Panc1 (cell line): ENCODE results near the gene ASAP2. TPM values are rescaled to one million over a fixed set of nuclear protein-coding genes. Genes with fewer than 3 reads are reported as not detected.

ENCODE experiments used
- ATAC-seq: fragments of 200-7000 bp; cut with Tn5 transposase; 2 replicates; pipeline ENCODE4 v1.9.1; 2020; ENCODE audit warnings: mild to moderate bottlenecking, moderate library complexity
- BruUV-seq: library from RNA; stranded (reverse); fragments of 400-500 nt; replicated peaks from 2 replicates; lab custom pipeline; 2021; lab: Mats Ljungman, UMichigan
- CTCF ChIA-PET: fragments of 300-600 bp; sonication (Branson Sonifier 250); formaldehyde crosslinking; loops from one replicate; lab custom pipeline; 2022; ENCODE audit warnings: antibody characterized with exemption; lab: Charles Lee
- POLR2A ChIA-PET: fragments of 300-600 bp; sonication (Branson Sonifier 250); formaldehyde crosslinking; loops from one replicate; lab custom pipeline; 2022; ENCODE audit warnings: antibody characterized with exemption; lab: Charles Lee
- DNase-seq: peaks from one replicate; pipeline ENCODE4 v3.0.0-alpha.2; 2010; ENCODE audit warnings: low read depth, low spot score
- H3K27ac ChIP-seq: 2 replicates; pipeline ENCODE4 v1.5.1; 2011; ENCODE audit warnings: mild to moderate bottlenecking, low read length, inconsistent platforms
- H3K27me3 ChIP-seq: fragments of 200-500 bp; sonication (Bioruptor generic); 2 replicates; pipeline ENCODE4 v1.6.0; 2014; ENCODE audit warnings: low read length, inconsistent platforms; ENCODE audit not compliant: control insufficient read depth, insufficient read depth
- H3K36me3 ChIP-seq: fragments of 200-500 bp; sonication (Bioruptor generic); 2 replicates; pipeline ENCODE4 v1.5.1; 2014; ENCODE audit warnings: inconsistent platforms, mild to moderate bottlenecking, low read length, moderate library complexity; ENCODE audit not compliant: control insufficient read depth, insufficient read depth
- H3K4me1 ChIP-seq: 2 replicates; pipeline ENCODE4 v1.5.1; 2011; ENCODE audit warnings: inconsistent platforms, mild to moderate bottlenecking, low read length, moderate library complexity; ENCODE audit not compliant: control insufficient read depth, insufficient read depth
- H3K4me3 ChIP-seq, 2 experiments: 2 replicates each; pipeline ENCODE4 v1.5.1; 2011 to 2012; ENCODE audit warnings: low read depth in 2 of 2, low read length in 2 of 2, mild to moderate bottlenecking in 2 of 2, inconsistent platforms in 1 of 2, moderate library complexity in 1 of 2
- H3K9me3 ChIP-seq: fragments of 200-500 bp; sonication (Bioruptor generic); 2 replicates; pipeline ENCODE4 v1.5.1; 2014; ENCODE audit warnings: low read depth, mild to moderate bottlenecking, inconsistent platforms, low read length, moderate library complexity; ENCODE audit not compliant: control insufficient read depth, insufficient read depth
- CTCF ChIP-seq: fragments of 450-650 bp; IDR thresholded peaks from 2 replicates; pipeline ENCODE4 v1.5.1; 2017; ENCODE audit warnings: mild to moderate bottlenecking
- POLR2AphosphoS5 ChIP-seq: IDR thresholded peaks from 2 replicates; pipeline ENCODE4 v1.6.1; 2012; ENCODE audit warnings: mild to moderate bottlenecking, low read depth, low read length, moderate library complexity
- REST ChIP-seq, 2 experiments: IDR thresholded peaks; 2 replicates each; pipeline ENCODE4 v1.6.1; 2011 to 2012; ENCODE audit warnings: low read depth in 2 of 2, control low read depth in 1 of 2, low read length in 1 of 2, mild to moderate bottlenecking in 1 of 2, moderate library complexity in 1 of 2; ENCODE audit not compliant: insufficient read depth in 1 of 2
- SIN3A ChIP-seq: IDR thresholded peaks from 2 replicates; pipeline ENCODE4 v1.6.1; 2012; ENCODE audit warnings: low read depth, mild to moderate bottlenecking, low read length, moderate library complexity, borderline replicate concordance; ENCODE audit not compliant: insufficient read depth
- TCF7L2 ChIP-seq: IDR thresholded peaks from 2 replicates; pipeline ENCODE4 v1.6.1; 2011; ENCODE audit warnings: mild to moderate bottlenecking, low read depth, low read length, inconsistent platforms
- in situ Hi-C: cut with HindIII; loops from 2 replicates; pipeline ENCODE4 v1.10.0; 2016; ENCODE audit warnings: low sequenced_read_pairs, low pct_unique_long_range_greater_than_20kb
- intact Hi-C: fragments of 100-400 bp; cut with micrococcal nuclease; formaldehyde crosslinking; loops from one replicate; pipeline ENCODE4 v1.10.0; 2022; ENCODE audit not compliant: unreplicated experiment
- total RNA-seq: library from RNA; stranded (reverse); gene quantifications from one replicate; pipeline ENCODE4 v1.2.1, GENCODE V29; 2021; ENCODE audit not compliant: unreplicated experiment

Gene ASAP2
- total RNA-seq, 1 experiment from 2014 or later = 107 TPM

- H3K27ac ChIP-seq = no peak overlapping the region
- ATAC-seq (no peak), DNase-seq (no peak)
- no peaks in the 10 kb centered on the region for H3K9me3 ChIP-seq
- H3K4me3 ChIP-seq = no peak overlapping the region
- ChIA-PET CTCF (no interaction called here), POLR2A (no interaction called here)
- H3K4me1 ChIP-seq = peaks cover 32% of the 10 kb centered on the region
- in situ Hi-C loops = no loop called here
- BruUV-seq = no TSS peak
- peaks cover 36% of the 10 kb centered on the region for H3K36me3 ChIP-seq
- no peak for TF ChIP-seq POLR2AphosphoS5
- no peak for TF ChIP-seq SIN3A
- no peak for TF ChIP-seq TCF7L2
- no peak for TF ChIP-seq REST (IDR thresholded peaks at IDR 0.05; ENCODE audit: insufficient read depth in 1 of 2, low read depth in 2 of 2, low read length in 1 of 2)
- no peak for TF ChIP-seq CTCF
- no peaks in the 10 kb centered on the region for H3K27me3 ChIP-seq
- intact Hi-C loops = no loop called here
Observed at GRCh38 chr2:9404451-9404850, 197.8 kb downstream of the ASAP2 start.

- Histone ChIP-seq H3K27ac (no peak overlapping the region), H3K27me3 (no peaks in the 10 kb centered on the region), H3K36me3 (peaks cover 36% of the 10 kb centered on the region), H3K4me3 (no peak overlapping the region), H3K9me3 (no peaks in the 10 kb centered on the region), H3K4me1 (peaks cover 24% of the 10 kb centered on the region)
- in situ Hi-C loops (no loop called here), intact Hi-C loops (no loop called here)
- no TSS peak for BruUV-seq
- DNase-seq (no peak), ATAC-seq (no peak)
- ChIA-PET CTCF (no interaction called here), POLR2A (no interaction called here)
- TF ChIP-seq CTCF = no peak
- no peak for TF ChIP-seq TCF7L2
- no peak for TF ChIP-seq SIN3A
- TF ChIP-seq REST (IDR thresholded peaks at IDR 0.05; ENCODE audit: insufficient read depth in 1 of 2, low read depth in 2 of 2, low read length in 1 of 2) = no peak
- no peak for TF ChIP-seq POLR2AphosphoS5
Observed at GRCh38 chr2:9405636-9406035, 199.0 kb downstream of the ASAP2 start.
